Dedifferentiated amniotic fluid mesenchymal stem cell (primary cell): Measurements from ENCODE around the gene LCMT2.

ENCODE experiments used
- DNase-seq: peaks from one replicate; pipeline ENCODE4 v3.0.0-alpha.2; 2016; ENCODE audit errors: extremely low spot score

LCMT2 gene

GRCh38 chr15:43276563-43277200, 53.7 kb downstream of the LCMT2 start:
- no peak for DNase-seq

DNA sequence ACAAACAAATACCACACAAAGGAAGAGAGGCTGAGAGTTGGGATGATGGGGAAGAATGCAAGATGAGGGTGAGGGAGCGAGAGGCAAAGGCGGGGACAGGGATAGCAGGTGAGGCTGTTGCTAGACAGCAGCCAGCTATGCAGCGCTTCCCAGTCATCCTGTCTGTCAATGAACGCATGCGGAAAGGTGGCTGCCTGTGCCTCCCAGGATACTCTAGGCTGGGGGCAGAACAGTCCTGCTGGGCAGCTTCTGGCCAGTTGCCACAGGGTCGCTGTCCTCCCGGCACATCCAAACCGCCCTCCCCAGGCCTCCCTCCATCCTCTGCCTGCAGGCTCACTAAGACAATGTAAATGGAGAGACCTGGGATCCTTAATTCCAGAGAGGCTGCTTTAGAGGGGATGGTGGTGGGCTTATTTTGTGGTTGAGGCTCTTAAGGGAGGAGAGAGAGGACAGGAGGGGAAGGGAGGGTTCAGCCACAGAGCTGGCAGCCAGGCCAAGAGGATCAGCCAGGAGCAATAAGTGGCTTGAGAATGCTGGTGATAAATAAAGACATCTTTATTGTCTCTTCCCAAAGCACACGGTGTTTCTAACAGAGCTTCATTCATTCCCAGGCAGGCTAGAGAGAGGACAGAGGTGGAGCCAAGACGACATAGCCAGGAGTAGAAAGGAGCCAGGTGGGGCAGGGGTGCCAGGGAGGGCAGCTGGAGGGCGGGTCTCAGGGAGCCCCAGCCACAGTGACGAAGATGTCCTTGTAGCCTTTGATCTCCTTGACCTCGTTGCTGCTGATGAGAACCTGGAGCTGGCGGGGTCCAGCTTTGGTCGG, 54.4 kb downstream of the LCMT2 start:
- no peak for DNase-seq

GRCh38 chr15:43274136-43274535, 56.2 kb downstream of the LCMT2 start:
- DNase-seq, result no peak
